Islet of Langerhans (tissue), 1 donor: ENCODE results near the gene CFAP70.
"Not testable (repeated sequence)": the region's sequence is repeated elsewhere in the genome, so short reads cannot be mapped to it uniquely, and the experiment has no call there.

Source experiments
- FAIRE-seq: peaks from one replicate; lab custom pipeline; 2011; peaks lifted over from hg19 to GRCh38; lab: Jason Lieb, UNC

CFAP70 gene

GRCh38 chr10:73358331-73359279 is at the start of gene CFAP70:
Gene CFAP70, minus strand, starts transcription at chr10:73358864. Its CDS starts 4,068 bp downstream, at chr10:73354796.
- peak; percentile 99 for FAIRE-seq

- FAIRE-seq: no peak
Measured at GRCh38 chr10:73408061-73408460, 49.4 kb upstream of the CFAP70 start.

GRCh38 chr10:73407495-73407894 is 48.8 kb upstream of the CFAP70 start:
- no peak for FAIRE-seq

- no peak for FAIRE-seq
Measured at GRCh38 chr10:73406846-73407245, 48.2 kb upstream of the CFAP70 start.

GRCh38 chr10:73405556-73405955 is 46.9 kb upstream of the CFAP70 start:
- FAIRE-seq: no peak

GRCh38 chr10:73404690-73405089 is 46.0 kb upstream of the CFAP70 start:
- FAIRE-seq: no peak

- no peak for FAIRE-seq
Measured at GRCh38 chr10:73401636-73402035, 43.0 kb upstream of the CFAP70 start.

GRCh38 chr10:73399063-73399462 is 40.4 kb upstream of the CFAP70 start:
- FAIRE-seq: no peak

- no peak for FAIRE-seq
Measured at GRCh38 chr10:73398024-73398423, 39.4 kb upstream of the CFAP70 start.

GRCh38 chr10:73394325-73394724 is 35.7 kb upstream of the CFAP70 start:
- not testable (repeated sequence) for FAIRE-seq

GRCh38 chr10:73388228-73388627 is 29.6 kb upstream of the CFAP70 start:
- no peak for FAIRE-seq

- no peak for FAIRE-seq
Measured at GRCh38 chr10:73386583-73386982, 27.9 kb upstream of the CFAP70 start.

GRCh38 chr10:73379064-73379748 is 20.5 kb upstream of the CFAP70 start:
- no peak for FAIRE-seq

- no peak for FAIRE-seq
Measured at GRCh38 chr10:73376679-73377078, 18.0 kb upstream of the CFAP70 start.

- no peak for FAIRE-seq
Measured at GRCh38 chr10:73368238-73368637, 9.6 kb upstream of the CFAP70 start.

GRCh38 chr10:73366381-73367298 is 8.0 kb upstream of the CFAP70 start:
- no peak for FAIRE-seq

- FAIRE-seq: no peak
Measured at GRCh38 chr10:73364964-73365363, 6.3 kb upstream of the CFAP70 start.

- no peak for FAIRE-seq
Measured at GRCh38 chr10:73359492-73359891, 828 bp upstream of the CFAP70 start.

GRCh38 chr10:73357821-73358220 is 843 bp downstream of the CFAP70 start:
- FAIRE-seq: no peak

- FAIRE-seq: no peak
Measured at GRCh38 chr10:73357166-73357565, 1.5 kb downstream of the CFAP70 start.

- no peak for FAIRE-seq
Measured at GRCh38 chr10:73344269-73344668, 14.4 kb downstream of the CFAP70 start.

- FAIRE-seq: no peak
Measured at GRCh38 chr10:73340121-73340520, 18.5 kb downstream of the CFAP70 start.
